ENCODE results near the gene SMURF2.

- no peak for TF ChIP-seq CTCF (conservative IDR thresholded peaks at IDR 0.05)
- TF ChIP-seq EZH2 (IDR thresholded peaks at IDR 0.05; ENCODE audit: low read depth), result no peak
Measured at GRCh38 chr17:64546716-64547115, 115.4 kb downstream of the SMURF2 start.

Measured in PC-9 (cell line).